GM18502 (cell line): ENCODE measurements around the gene MINDY2.
"Not testable (repeated sequence)": the region's sequence is repeated elsewhere in the genome, so short reads cannot be mapped to it uniquely, and the experiment has no call there.

Experiments
- ATAC-seq: cut with Tn5 transposase; IDR thresholded peaks from one replicate; pipeline ENCODE4 v1.9.1; 2021; ENCODE audit warnings: mild to moderate bottlenecking; ENCODE audit not compliant: unreplicated experiment, poor library complexity

MINDY2 gene

GRCh38 chr15:58795825-58796224 lies 24.7 kb downstream of the MINDY2 start:
- no peak for ATAC-seq

- ATAC-seq = no peak
These were observed 26.4 kb downstream of the MINDY2 start for GRCh38 chr15:58797505-58797904.

- ATAC-seq = no peak
These were observed 34.0 kb downstream of the MINDY2 start for GRCh38 chr15:58805095-58805494.

- not testable (repeated sequence) for ATAC-seq
These were observed 52.2 kb downstream of the MINDY2 start for GRCh38 chr15:58823267-58823666.

- no peak for ATAC-seq
These were observed 59.5 kb downstream of the MINDY2 start for GRCh38 chr15:58830556-58830955.

- ATAC-seq = not testable (repeated sequence)
These were observed 62.8 kb downstream of the MINDY2 start for GRCh38 chr15:58833681-58834426.

- ATAC-seq = no peak
These were observed 68.4 kb downstream of the MINDY2 start for GRCh38 chr15:58839485-58839884.

- no peak for ATAC-seq
These were observed 68.9 kb downstream of the MINDY2 start for GRCh38 chr15:58840048-58840447.

- ATAC-seq = no peak
These were observed 71.8 kb downstream of the MINDY2 start for GRCh38 chr15:58842713-58843396.

- ATAC-seq = not testable (repeated sequence)
These were observed 80.1 kb downstream of the MINDY2 start for GRCh38 chr15:58851205-58851604.

GRCh38 chr15:58852347-58852746 lies 81.2 kb downstream of the MINDY2 start:
- ATAC-seq = no peak

- ATAC-seq = no peak
These were observed 83.5 kb downstream of the MINDY2 start for GRCh38 chr15:58854593-58854992.

- ATAC-seq = no peak
These were observed 85.0 kb downstream of the MINDY2 start for GRCh38 chr15:58856086-58856485.

- not testable (repeated sequence) for ATAC-seq
These were observed 85.5 kb downstream of the MINDY2 start for GRCh38 chr15:58856621-58857020.

- ATAC-seq = no peak
These were observed 91.2 kb downstream of the MINDY2 start for GRCh38 chr15:58862326-58862725.

GRCh38 chr15:58864602-58865424 lies 93.7 kb downstream of the MINDY2 start:
- ATAC-seq = no peak

GRCh38 chr15:58865425-58865880 lies 94.4 kb downstream of the MINDY2 start:
- no peak for ATAC-seq

GRCh38 chr15:58867926-58868325 lies 96.8 kb downstream of the MINDY2 start:
- ATAC-seq = no peak

GRCh38 chr15:58870451-58870850 lies 99.3 kb downstream of the MINDY2 start:
- ATAC-seq = no peak

- no peak for ATAC-seq
These were observed 102.2 kb downstream of the MINDY2 start for GRCh38 chr15:58873267-58873666.

- no peak for ATAC-seq
These were observed 104.2 kb downstream of the MINDY2 start for GRCh38 chr15:58875343-58875742.
